GM21526 (cell line): Measurements from ENCODE around the gene ANXA6.

ENCODE experiments used
- ATAC-seq: cut with Tn5 transposase; IDR thresholded peaks from one replicate; pipeline ENCODE4 v1.9.1; 2021; ENCODE audit warnings: moderate library complexity; ENCODE audit not compliant: unreplicated experiment, low FRiP score

Gene ANXA6

GRCh38 chr5:151106509-151106908 is 51.1 kb downstream of the ANXA6 start:
- no peak for ATAC-seq

- ATAC-seq: no peak
These were observed 51.5 kb downstream of the ANXA6 start for GRCh38 chr5:151106043-151106442.

DNA sequence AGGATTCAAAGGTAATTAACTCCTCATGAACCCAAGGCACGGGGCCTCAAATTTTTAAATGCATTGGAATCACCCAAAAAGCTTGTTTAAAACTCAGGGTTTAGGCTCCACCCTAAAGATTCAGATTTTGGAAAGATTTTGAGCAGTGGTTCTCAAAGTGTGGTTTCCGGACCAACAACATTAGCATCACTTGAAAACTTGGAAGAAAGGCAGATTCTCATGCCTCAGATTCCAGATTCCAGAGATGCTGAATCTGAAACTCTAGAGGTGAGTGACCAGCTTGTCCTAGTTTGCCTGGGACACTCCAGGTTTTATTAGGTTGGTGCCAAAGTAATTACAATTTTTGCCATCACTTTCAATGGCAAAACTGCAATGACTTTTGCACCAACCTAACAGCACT is 52.0 kb downstream of the ANXA6 start:
- no peak for ATAC-seq

DNA sequence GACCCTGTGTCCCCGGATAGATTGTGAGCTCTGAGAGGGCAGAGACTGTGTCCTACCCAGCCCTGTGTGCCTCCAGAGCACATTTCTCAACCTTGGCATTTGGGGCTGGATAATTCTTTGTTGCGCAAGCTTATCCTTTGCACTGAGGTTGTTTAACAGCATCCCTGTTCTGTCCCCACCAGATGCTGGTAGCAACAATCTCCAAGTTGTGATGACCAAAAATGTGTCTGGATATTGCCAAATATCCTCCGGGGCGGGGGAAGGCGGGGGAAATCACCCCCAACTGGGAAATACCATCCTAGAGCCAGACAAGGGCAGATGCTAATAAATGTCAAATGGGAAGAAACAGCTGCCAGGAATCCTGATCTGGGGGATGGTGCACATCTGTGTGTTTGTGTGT is 52.8 kb downstream of the ANXA6 start:
- ATAC-seq: no peak

DNA sequence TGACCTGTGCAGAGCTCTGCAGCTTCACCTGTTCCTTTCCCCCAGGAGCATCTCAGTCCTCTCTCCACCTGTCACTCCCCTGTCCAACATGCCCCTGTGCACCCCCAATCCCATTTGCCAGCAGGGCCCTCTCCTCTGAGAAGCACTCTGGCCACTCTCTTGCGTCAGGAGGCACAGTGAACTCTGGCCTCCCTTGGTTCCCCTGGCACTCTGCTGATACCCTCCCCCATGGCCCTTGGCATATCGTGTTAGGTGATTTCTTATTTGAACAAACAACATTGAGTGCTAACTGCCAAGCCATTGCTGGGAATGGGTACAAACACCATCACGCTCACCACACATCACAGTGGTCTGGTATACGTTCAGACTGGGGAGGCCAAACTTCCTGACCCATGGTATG is 55.8 kb downstream of the ANXA6 start:
- no peak for ATAC-seq

DNA sequence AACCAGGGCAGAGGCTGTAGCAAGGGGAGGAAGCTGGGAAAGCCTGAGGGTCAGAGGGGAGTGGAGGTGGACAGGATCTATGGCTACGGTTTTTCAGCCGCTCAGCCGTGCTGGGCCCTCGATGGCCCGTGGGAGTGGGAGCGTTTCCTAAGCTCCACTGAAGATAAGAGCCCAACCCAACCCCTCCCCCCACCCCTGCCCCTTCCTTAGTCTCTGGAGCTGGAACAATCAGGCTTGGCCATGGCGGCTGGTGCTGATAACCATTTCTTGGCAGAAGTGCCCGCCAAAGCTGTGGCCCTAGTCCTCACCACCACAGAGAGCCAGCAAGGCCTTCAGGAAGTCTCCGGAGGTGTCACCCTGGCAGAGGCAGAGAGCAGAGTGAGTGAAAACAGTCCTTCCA is 56.4 kb downstream of the ANXA6 start:
- no peak for ATAC-seq

- no peak for ATAC-seq
These were observed 56.9 kb downstream of the ANXA6 start for GRCh38 chr5:151100681-151101080.

DNA sequence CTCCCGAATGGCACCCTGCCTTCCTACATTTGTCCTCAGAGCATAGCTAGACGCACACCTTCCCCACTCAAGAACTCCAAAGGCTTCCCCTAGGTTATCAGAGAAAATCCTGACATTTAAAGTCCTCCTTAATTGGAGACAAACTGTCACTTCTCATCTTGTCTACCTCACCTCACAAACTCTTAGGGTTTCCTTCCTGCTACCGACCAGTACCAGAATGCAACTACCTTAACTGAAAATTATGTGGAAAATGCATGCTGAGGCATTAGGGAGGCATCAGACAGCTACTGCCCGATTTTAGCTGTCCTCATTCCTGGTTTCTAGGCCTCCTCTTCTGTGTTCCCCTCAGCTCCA is 58.8 kb downstream of the ANXA6 start:
- ATAC-seq: no peak

GRCh38 chr5:151097820-151098767 is 59.5 kb downstream of the ANXA6 start:
- ATAC-seq: peak; percentile 40

- ATAC-seq: no peak
These were observed 60.5 kb downstream of the ANXA6 start for GRCh38 chr5:151097061-151097460.

DNA sequence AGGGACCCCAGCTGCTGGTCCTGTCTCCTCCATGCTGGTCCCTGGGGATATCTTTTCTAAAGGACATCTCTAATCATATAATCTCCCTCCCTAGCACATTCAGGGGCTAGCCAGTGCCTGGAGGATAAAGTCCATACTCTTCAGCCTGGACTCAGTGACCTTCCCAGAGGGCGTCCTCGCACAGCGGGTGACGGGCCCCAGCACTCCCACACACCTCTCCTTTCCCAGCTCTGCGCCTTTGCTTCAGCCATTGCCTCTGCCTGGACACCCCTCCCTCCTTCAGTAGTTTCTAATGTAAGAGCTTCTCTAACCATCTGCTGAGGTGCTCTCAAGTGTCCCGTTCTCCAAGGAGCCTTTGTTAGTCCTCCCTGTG is 61.6 kb downstream of the ANXA6 start:
- no peak for ATAC-seq

- no peak for ATAC-seq
These were observed 62.1 kb downstream of the ANXA6 start for GRCh38 chr5:151095341-151096000.

DNA sequence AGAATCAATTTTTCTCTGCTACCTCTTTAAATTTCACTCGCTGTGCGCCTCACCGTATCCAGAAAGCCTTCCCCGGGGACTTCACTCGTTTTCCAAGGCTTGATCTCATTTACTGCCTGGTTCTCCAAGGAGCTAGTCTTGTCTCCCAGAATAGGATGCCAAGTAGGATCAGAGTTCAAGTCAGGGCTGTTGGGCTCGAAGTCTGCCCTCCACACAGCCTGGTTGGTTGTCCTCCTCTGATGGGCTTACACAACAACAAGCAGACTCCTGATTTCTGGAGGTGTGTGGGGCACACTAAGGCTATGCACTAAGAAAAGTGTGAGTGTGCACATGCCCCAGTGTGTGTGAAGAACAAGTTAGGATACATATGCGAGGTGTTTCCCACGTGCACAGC is 62.7 kb downstream of the ANXA6 start:
- ATAC-seq: no peak

DNA sequence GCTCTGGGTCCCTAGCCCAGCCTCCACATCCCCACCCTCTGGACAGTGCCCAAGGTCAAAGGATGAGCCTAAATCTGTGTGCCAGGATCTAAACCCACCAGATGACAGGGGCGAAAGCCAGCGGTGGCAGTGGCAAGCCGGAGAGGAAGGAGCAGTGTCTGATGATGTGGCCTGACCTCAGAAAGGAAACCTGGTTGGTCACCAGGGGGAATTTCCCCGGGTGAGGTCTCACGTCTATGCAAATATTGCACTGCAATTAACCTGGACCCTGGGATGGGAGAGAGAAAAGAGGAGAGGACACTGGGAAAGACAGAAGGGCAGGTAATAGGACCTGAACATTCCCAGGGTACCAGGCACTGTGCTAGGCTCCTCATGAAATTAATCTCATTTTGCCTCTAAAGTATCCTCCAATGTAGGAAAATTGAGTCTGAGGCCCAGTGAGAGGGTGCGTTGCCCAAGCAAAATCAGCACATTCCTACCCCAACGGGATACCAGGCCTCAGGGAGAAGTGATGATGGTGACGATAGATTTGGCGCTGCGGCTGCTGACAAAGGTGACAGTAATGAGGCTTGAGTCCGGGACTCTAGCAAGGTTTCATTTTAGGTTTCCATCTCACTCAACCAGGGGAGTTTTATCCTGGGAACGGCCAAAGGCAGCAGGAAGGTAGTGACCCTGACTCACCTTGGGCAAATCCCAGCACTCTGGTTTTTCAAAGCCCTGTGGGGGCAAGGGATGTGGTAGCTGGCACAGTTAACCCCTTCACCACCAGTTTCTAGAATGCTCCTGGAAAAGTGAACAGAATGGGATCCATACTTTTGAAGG is 63.3 kb downstream of the ANXA6 start:
- ATAC-seq: peak; percentile 75

GRCh38 chr5:151093476-151093889 is 64.1 kb downstream of the ANXA6 start:
- ATAC-seq: no peak

- ATAC-seq: no peak
These were observed 64.8 kb downstream of the ANXA6 start for GRCh38 chr5:151092762-151093161.

DNA sequence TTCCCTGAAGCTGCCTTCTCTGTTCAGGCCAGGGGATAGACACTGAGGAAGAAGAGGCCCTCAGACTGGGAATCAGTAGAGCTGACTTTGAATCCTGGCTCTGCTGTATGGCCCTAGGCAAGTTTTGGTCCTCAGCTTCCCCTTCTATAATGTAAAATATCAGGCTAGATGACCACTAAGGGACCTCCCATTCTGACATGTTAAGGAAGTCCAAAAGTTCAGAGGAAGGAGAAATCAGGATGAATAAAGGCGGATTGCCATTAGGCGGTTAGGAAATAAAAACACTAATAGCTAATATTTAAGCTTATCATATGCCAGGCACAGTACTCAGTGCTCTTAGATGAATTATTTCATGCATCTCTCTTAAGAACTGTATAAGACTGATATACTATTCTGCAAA is 67.9 kb downstream of the ANXA6 start:
- no peak for ATAC-seq

DNA sequence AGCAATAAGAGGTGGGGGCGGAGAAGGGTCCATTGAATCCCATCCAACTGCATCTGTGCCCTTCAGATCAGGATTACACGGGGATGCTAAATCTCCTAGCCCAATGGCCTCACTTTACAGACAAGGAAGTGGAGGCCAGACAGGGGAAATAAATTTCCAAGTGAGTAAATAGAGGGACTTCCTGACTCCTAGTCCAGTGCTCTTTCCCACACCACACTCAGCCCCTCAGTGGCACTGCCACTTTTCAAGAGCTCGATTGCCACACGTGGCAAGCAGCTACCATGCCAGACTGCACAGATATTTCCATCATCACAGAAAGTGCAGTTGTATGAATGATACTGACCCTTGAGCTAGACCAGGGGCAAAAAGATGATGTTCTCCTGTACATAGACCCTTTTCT is 68.6 kb downstream of the ANXA6 start:
- no peak for ATAC-seq

GRCh38 chr5:151087486-151087885 is 70.1 kb downstream of the ANXA6 start:
- no peak for ATAC-seq

- peak; percentile 69 for ATAC-seq
These were observed 70.6 kb downstream of the ANXA6 start for GRCh38 chr5:151086905-151087360.
